ENCODE results near the gene HECTD2. TPM values are rescaled to one million over a fixed set of nuclear protein-coding genes. Genes with fewer than 3 reads are reported as not detected.

Gene HECTD2
- polyA plus RNA-seq, 3 donors, result 0.12 TPM; not detected in 2

GRCh38 chr10:91520661-91521060, 110.5 kb downstream of the HECTD2 start:
- TF ChIP-seq CTCF (IDR thresholded peaks at IDR 0.05), result no peak
- Mint-ChIP-seq H3K4me3 (no peak overlapping the region), H3K4me1 (peaks cover 18% of the 10 kb centered on the region), H3K27ac (no peak overlapping the region), H3K36me3 (no peaks in the 10 kb centered on the region), H3K9me3 (peaks cover 2 to 13% (median 7%) of the 10 kb centered on the region in 7 donors), H3K27me3 (ENCODE audit: low read depth in 3 of 3) (peaks cover 0 to 3% (median 0%) of the 10 kb centered on the region in 3 donors)
- no peak overlapping the region for H2AFZ ChIP-seq (ENCODE audit: insufficient read depth, low read depth, low read length, poor library complexity, severe bottlenecking)
- H3K27ac ChIP-seq (ENCODE audit: low read depth in 1 of 2, low read length in 2 of 2), result no peak overlapping the region
- intact Hi-C loops (cut with micrococcal nuclease), result no loop called here
- H3K27me3 ChIP-seq (ENCODE audit: control insufficient read depth in 2 of 2, insufficient read depth in 2 of 2, low read length in 2 of 2), result no peaks in the 10 kb centered on the region
- no peak overlapping the region for H3K4me3 ChIP-seq (replicated peaks in 1 of 3; ENCODE audit: low read depth in 2 of 3, low read length in 3 of 3)
- no peaks in the 10 kb centered on the region for H3K36me3 ChIP-seq (replicated peaks in 1 of 2; ENCODE audit: control insufficient read depth in 1 of 2, insufficient read depth in 2 of 2, low read length in 2 of 2)
- no peaks in the 10 kb centered on the region for H3K9me3 ChIP-seq (replicated peaks in 1 of 2; ENCODE audit: control insufficient read depth in 1 of 2, insufficient read depth in 1 of 2, low read length in 2 of 2)
- peaks cover 3 to 14% of the 10 kb centered on the region in 2 donors for H3K4me1 ChIP-seq (ENCODE audit: control insufficient read depth in 1 of 2, insufficient read depth in 2 of 2, low read length in 2 of 2)
- no peak overlapping the region for H3K9ac ChIP-seq (ENCODE audit: insufficient read depth, low read length, poor library complexity, severe bottlenecking)
- H3K79me2 ChIP-seq (ENCODE audit: insufficient read depth, low read length), result no peaks in the 10 kb centered on the region
- 29% methylated on average over 1 of the region's 1 CpG for WGBS (ENCODE audit: insufficient coverage)
- no peaks in the 10 kb centered on the region for H4K20me1 ChIP-seq (ENCODE audit: insufficient read depth, low read length)
- DNase-seq, result no peak
- no peak overlapping the region for H3K4me2 ChIP-seq (replicated peaks; ENCODE audit: extremely low read depth, low read length, poor library complexity, severe bottlenecking)

GRCh38 chr10:91521439-91521838, 111.3 kb downstream of the HECTD2 start:
- no peaks in the 10 kb centered on the region for H3K79me2 ChIP-seq (ENCODE audit: insufficient read depth, low read length)
- no peaks in the 10 kb centered on the region for H3K27me3 ChIP-seq (ENCODE audit: control insufficient read depth in 2 of 2, insufficient read depth in 2 of 2, low read length in 2 of 2)
- peaks cover 18% of the 10 kb centered on the region for H3K4me1 Mint-ChIP-seq
- H3K27ac Mint-ChIP-seq, result peak overlapping the region in 1 of 7 donors; percentile 2
- 100% methylated on average over 1 of the region's 1 CpG for WGBS (ENCODE audit: insufficient coverage)
- H3K9me3 ChIP-seq (replicated peaks in 1 of 2; ENCODE audit: control insufficient read depth in 1 of 2, insufficient read depth in 1 of 2, low read length in 2 of 2), result no peaks in the 10 kb centered on the region
- H3K4me3 ChIP-seq (replicated peaks in 1 of 3; ENCODE audit: low read depth in 2 of 3, low read length in 3 of 3), result no peak overlapping the region
- H4K20me1 ChIP-seq (ENCODE audit: insufficient read depth, low read length), result no peaks in the 10 kb centered on the region
- no peak for TF ChIP-seq CTCF (IDR thresholded peaks at IDR 0.05)
- no peak overlapping the region for H3K4me3 Mint-ChIP-seq
- intact Hi-C loops (cut with micrococcal nuclease), result no loop called here
- H3K4me2 ChIP-seq (replicated peaks; ENCODE audit: extremely low read depth, low read length, poor library complexity, severe bottlenecking), result no peak overlapping the region
- H2AFZ ChIP-seq (ENCODE audit: insufficient read depth, low read depth, low read length, poor library complexity, severe bottlenecking), result no peak overlapping the region
- no peak for DNase-seq
- no peaks in the 10 kb centered on the region for H3K36me3 Mint-ChIP-seq
- no peak overlapping the region for H3K27ac ChIP-seq (ENCODE audit: low read depth in 1 of 2, low read length in 2 of 2)
- peaks cover 0 to 3% (median 0%) of the 10 kb centered on the region in 3 donors for H3K27me3 Mint-ChIP-seq (ENCODE audit: low read depth in 3 of 3)
- H3K9me3 Mint-ChIP-seq, result peaks cover 2 to 13% (median 7%) of the 10 kb centered on the region in 7 donors
- no peaks in the 10 kb centered on the region for H3K36me3 ChIP-seq (replicated peaks in 1 of 2; ENCODE audit: control insufficient read depth in 1 of 2, insufficient read depth in 2 of 2, low read length in 2 of 2)
- H3K4me1 ChIP-seq (ENCODE audit: control insufficient read depth in 1 of 2, insufficient read depth in 2 of 2, low read length in 2 of 2), result peaks cover 3 to 14% of the 10 kb centered on the region in 2 donors
- no peak overlapping the region for H3K9ac ChIP-seq (ENCODE audit: insufficient read depth, low read length, poor library complexity, severe bottlenecking)
